Measurements from ENCODE around the gene SLC1A7.

SLC1A7 gene

GRCh38 chr1:53125122-53125521, 17.3 kb downstream of the SLC1A7 start:
- Histone ChIP-seq H3K27me3 (ENCODE audit: control insufficient read depth, low read length) (0 out of 2 replicates have a peak, but pooled peaks cover 2% of the 10 kb centered on the region), H3K36me3 (ENCODE audit: control insufficient read depth, low read length) (no peaks in the 10 kb centered on the region)
- TF ChIP-seq CTCF (IDR thresholded peaks at IDR 0.05; ENCODE audit: low read depth, low read length, poor library complexity, severe bottlenecking) (no peak), EZH2phosphoT487 (IDR thresholded peaks at IDR 0.05; ENCODE audit: borderline replicate concordance, low read length) (no peak)

GRCh38 chr1:53123453-53124140, 18.8 kb downstream of the SLC1A7 start:
- Histone ChIP-seq H3K4me2 (ENCODE audit: low read length) (no peak overlapping the region), H3K9me2 (replicated peaks; ENCODE audit: control insufficient read depth, low read length) (no peaks in the 10 kb centered on the region), H3K36me3 (ENCODE audit: control insufficient read depth, low read length) (no peaks in the 10 kb centered on the region), H3K27ac (ENCODE audit: low read depth, low read length) (no peak overlapping the region), H3K27me3 (ENCODE audit: control insufficient read depth, low read length) (0 out of 2 replicates have a peak, but pooled peaks cover 2% of the 10 kb centered on the region), H3K4me1 (ENCODE audit: control insufficient read depth, low read length) (no peaks in the 10 kb centered on the region), H3K9me3 (ENCODE audit: control insufficient read depth, insufficient read depth, low read length) (no peaks in the 10 kb centered on the region), H3K79me2 (ENCODE audit: control insufficient read depth, low read length) (no peaks in the 10 kb centered on the region), H3F3A (ENCODE audit: control insufficient read depth, insufficient read depth) (no peaks in the 10 kb centered on the region), H3K4me3 (ENCODE audit: low read length) (no peak overlapping the region), H4K20me1 (ENCODE audit: control insufficient read depth, insufficient read depth, low read depth, low read length) (no peaks in the 10 kb centered on the region)
- TF ChIP-seq EZH2phosphoT487 (IDR thresholded peaks at IDR 0.05; ENCODE audit: borderline replicate concordance, low read length), result no peak
- TF ChIP-seq CTCF (IDR thresholded peaks at IDR 0.05; ENCODE audit: low read depth, low read length, poor library complexity, severe bottlenecking), result no peak

More at GRCh38 chr1:53125122-53125521, 17.3 kb downstream of the SLC1A7 start:
- no peak overlapping the region for H3K4me2 ChIP-seq (ENCODE audit: low read length)
- H3K4me1 ChIP-seq (ENCODE audit: control insufficient read depth, low read length), result no peaks in the 10 kb centered on the region
- no peaks in the 10 kb centered on the region for H3F3A ChIP-seq (ENCODE audit: control insufficient read depth, insufficient read depth)
- H3K4me3 ChIP-seq (ENCODE audit: low read length), result no peak overlapping the region
- H3K9me2 ChIP-seq (replicated peaks; ENCODE audit: control insufficient read depth, low read length), result no peaks in the 10 kb centered on the region
- H3K9me3 ChIP-seq (ENCODE audit: control insufficient read depth, insufficient read depth, low read length), result no peaks in the 10 kb centered on the region
- H3K27ac ChIP-seq (ENCODE audit: low read depth, low read length), result no peak overlapping the region
- no peaks in the 10 kb centered on the region for H4K20me1 ChIP-seq (ENCODE audit: control insufficient read depth, insufficient read depth, low read depth, low read length)
- H3K79me2 ChIP-seq (ENCODE audit: control insufficient read depth, low read length), result no peaks in the 10 kb centered on the region

- Histone ChIP-seq H3K36me3 (ENCODE audit: control insufficient read depth, low read length) (no peaks in the 10 kb centered on the region), H3K27ac (ENCODE audit: low read depth, low read length) (no peak overlapping the region), H3K79me2 (ENCODE audit: control insufficient read depth, low read length) (no peaks in the 10 kb centered on the region), H3K4me1 (ENCODE audit: control insufficient read depth, low read length) (no peaks in the 10 kb centered on the region), H3K9me2 (replicated peaks; ENCODE audit: control insufficient read depth, low read length) (no peaks in the 10 kb centered on the region), H3F3A (ENCODE audit: control insufficient read depth, insufficient read depth) (no peaks in the 10 kb centered on the region), H3K4me2 (ENCODE audit: low read length) (no peak overlapping the region), H3K9me3 (ENCODE audit: control insufficient read depth, insufficient read depth, low read length) (no peaks in the 10 kb centered on the region), H3K27me3 (ENCODE audit: control insufficient read depth, low read length) (0 out of 2 replicates have a peak, but pooled peaks cover 2% of the 10 kb centered on the region), H4K20me1 (ENCODE audit: control insufficient read depth, insufficient read depth, low read depth, low read length) (no peaks in the 10 kb centered on the region), H3K4me3 (ENCODE audit: low read length) (no peak overlapping the region)
- TF ChIP-seq EZH2phosphoT487 (IDR thresholded peaks at IDR 0.05; ENCODE audit: borderline replicate concordance, low read length), result no peak
- TF ChIP-seq CTCF (IDR thresholded peaks at IDR 0.05; ENCODE audit: low read depth, low read length, poor library complexity, severe bottlenecking), result no peak
Measured at GRCh38 chr1:53122961-53123413, 19.5 kb downstream of the SLC1A7 start.
